GM23248 (cell line): ENCODE measurements around the gene PPL. TPM values are rescaled to one million over a fixed set of nuclear protein-coding genes. Genes with fewer than 3 reads are reported as not detected.

Experiments
- DNase-seq: peaks from one replicate; pipeline ENCODE4 v3.0.0-alpha.2; 2015
- H2AFZ ChIP-seq: fragments of 200-600 bp; sonication (generic); 2 replicates; pipeline ENCODE4 v1.6.1; 2016; ENCODE audit warnings: antibody characterized with exemption
- H3F3A ChIP-seq: fragments of 200-600 bp; sonication (generic); 2 replicates; pipeline ENCODE4 v1.6.1; 2016; ENCODE audit warnings: mild to moderate bottlenecking, antibody characterized with exemption, mixed run types; ENCODE audit not compliant: insufficient read depth
- H3K27ac ChIP-seq: fragments of 200-600 bp; sonication (generic); 2 replicates; pipeline ENCODE4 v1.5.1; 2016; ENCODE audit warnings: mild to moderate bottlenecking
- H3K27me3 ChIP-seq: fragments of 200-600 bp; sonication (generic); replicated peaks from 2 replicates; pipeline ENCODE4 v1.6.1; 2016; ENCODE audit warnings: mild to moderate bottlenecking; ENCODE audit not compliant: insufficient read depth
- H3K36me3 ChIP-seq: fragments of 200-600 bp; sonication (generic); 2 replicates; pipeline ENCODE4 v1.6.1; 2016; ENCODE audit warnings: low read depth, mild to moderate bottlenecking
- H3K4me1 ChIP-seq: fragments of 200-600 bp; sonication (generic); 2 replicates; pipeline ENCODE4 v1.6.1; 2016; ENCODE audit warnings: mild to moderate bottlenecking; ENCODE audit not compliant: insufficient read depth
- H3K4me2 ChIP-seq: fragments of 200-600 bp; sonication (generic); one replicate; pipeline ENCODE4 v1.6.1; 2016; ENCODE audit warnings: mild to moderate bottlenecking; ENCODE audit not compliant: unreplicated experiment
- H3K4me3 ChIP-seq: fragments of 200-600 bp; sonication (generic); 2 replicates; pipeline ENCODE4 v1.5.1; 2016; ENCODE audit warnings: mild to moderate bottlenecking
- H3K79me2 ChIP-seq: fragments of 200-600 bp; sonication (generic); 2 replicates; pipeline ENCODE4 v1.6.1; 2016; ENCODE audit warnings: mild to moderate bottlenecking; ENCODE audit not compliant: insufficient read depth
- H3K9ac ChIP-seq: fragments of 200-600 bp; sonication (generic); 2 replicates; pipeline ENCODE4 v1.6.1; 2016; ENCODE audit warnings: mild to moderate bottlenecking
- H3K9me2 ChIP-seq: fragments of 200-600 bp; sonication (generic); 2 replicates; pipeline ENCODE4 v1.6.1; 2016; ENCODE audit warnings: mixed run types, mild to moderate bottlenecking, moderate library complexity; ENCODE audit not compliant: insufficient read depth
- H3K9me3 ChIP-seq: fragments of 200-600 bp; sonication (generic); one replicate; pipeline ENCODE4 v1.6.1; 2017; ENCODE audit warnings: low read depth
- H4K20me1 ChIP-seq: fragments of 200-600 bp; sonication (generic); 2 replicates; pipeline ENCODE4 v1.6.0; 2016; ENCODE audit not compliant: insufficient read depth
- EZH2 ChIP-seq: fragments of 200-600 bp; sonication (generic); IDR thresholded peaks from 2 replicates; pipeline ENCODE4 v1.6.1; 2018; ENCODE audit warnings: antibody characterized with exemption, mild to moderate bottlenecking; ENCODE audit not compliant: insufficient read depth, poor library complexity, severe bottlenecking
- EZH2phosphoT487 ChIP-seq: fragments of 200-600 bp; sonication (generic); IDR thresholded peaks from 2 replicates; pipeline ENCODE4 v1.6.1; 2018; ENCODE audit warnings: antibody characterized with exemption, moderate library complexity, mild to moderate bottlenecking, low read depth; ENCODE audit not compliant: insufficient read depth
- WGBS, 2 experiments: methylation state at CpG; one replicate each; pipeline ENCODE4 v1.1.6; 2015 to 2017; ENCODE audit warnings: low lambda C conversion rate in 2 of 2, low coverage in 1 of 2; ENCODE audit errors: missing lambda C conversion rate in 2 of 2; 5-methylcytosine and 5-hydroxymethylcytosine counted together
- in situ Hi-C: fragments of 300-500 bp; cut with MboI; formaldehyde crosslinking; loops from 2 replicates; pipeline ENCODE4 v1.15.0; 2020
- polyA plus RNA-seq: library from polyadenylated mRNA; unstranded; fragments of >200 nt; fragmentation: Nextera tagmentation; extraction: Ambion mirVana; gene quantifications from 2 replicates; pipeline ENCODE4 v1.2.1, GENCODE V29; 2016
- total RNA-seq: library from RNA; depleted of rRNA; stranded (reverse); fragments of >200 nt; shearing (Covaris generic); gene quantifications from 2 replicates; pipeline ENCODE4 v1.2.3, GENCODE V29; 2014

Gene PPL
- total and polyA plus RNA-seq, 2 experiments from 2014 or later: 1.2 to 1.7 TPM

DNA sequence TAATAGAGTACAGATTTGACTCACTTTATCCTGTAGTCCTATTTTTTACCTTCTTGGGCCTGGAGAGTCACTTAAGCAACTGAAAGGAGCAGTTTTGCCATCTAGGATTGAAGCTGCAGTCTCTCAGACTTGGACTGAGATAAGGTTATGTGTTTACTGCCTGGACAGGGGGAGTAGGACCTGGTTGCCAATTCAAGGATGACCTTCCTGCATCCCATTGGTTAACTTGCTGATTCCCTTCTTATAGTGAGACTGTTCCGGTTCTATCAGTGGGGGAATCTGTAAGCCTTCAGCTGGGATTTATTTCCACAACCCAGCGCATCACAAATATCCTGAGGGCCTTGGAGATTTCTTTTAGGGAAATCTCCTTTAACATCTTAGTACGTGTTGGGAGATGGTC, 86.7 kb downstream of the PPL start:
- WGBS, 2 experiments: 49 to 62% methylated on average over 3 of the region's 3 CpGs
- Histone ChIP-seq H3K79me2 (peaks cover 95% of the 10 kb centered on the region), H3K9ac (peak overlapping the region; percentile 94), H3K9me3 (no peaks in the 10 kb centered on the region), H3K4me1 (peaks cover 47% of the 10 kb centered on the region), H3F3A (peaks cover 45% of the 10 kb centered on the region), H3K9me2 (no peaks in the 10 kb centered on the region), H4K20me1 (peaks cover 9% of the 10 kb centered on the region; the same call in 1 of the 2 replicates), H3K4me3 (peak overlapping the region; percentile 82), H2AFZ (no peak overlapping the region), H3K27me3 (no peaks in the 10 kb centered on the region), H3K27ac (peak overlapping the region; percentile 9; the same call in 1 of the 2 replicates), H3K36me3 (no peaks in the 10 kb centered on the region; the same call in 1 of the 2 replicates), H3K4me2 (peak overlapping the region; percentile 92)
- in situ Hi-C loops: no loop called here
- TF ChIP-seq EZH2 (no peak), EZH2phosphoT487 (no peak)
- DNase-seq: peak; percentile 27

DNA sequence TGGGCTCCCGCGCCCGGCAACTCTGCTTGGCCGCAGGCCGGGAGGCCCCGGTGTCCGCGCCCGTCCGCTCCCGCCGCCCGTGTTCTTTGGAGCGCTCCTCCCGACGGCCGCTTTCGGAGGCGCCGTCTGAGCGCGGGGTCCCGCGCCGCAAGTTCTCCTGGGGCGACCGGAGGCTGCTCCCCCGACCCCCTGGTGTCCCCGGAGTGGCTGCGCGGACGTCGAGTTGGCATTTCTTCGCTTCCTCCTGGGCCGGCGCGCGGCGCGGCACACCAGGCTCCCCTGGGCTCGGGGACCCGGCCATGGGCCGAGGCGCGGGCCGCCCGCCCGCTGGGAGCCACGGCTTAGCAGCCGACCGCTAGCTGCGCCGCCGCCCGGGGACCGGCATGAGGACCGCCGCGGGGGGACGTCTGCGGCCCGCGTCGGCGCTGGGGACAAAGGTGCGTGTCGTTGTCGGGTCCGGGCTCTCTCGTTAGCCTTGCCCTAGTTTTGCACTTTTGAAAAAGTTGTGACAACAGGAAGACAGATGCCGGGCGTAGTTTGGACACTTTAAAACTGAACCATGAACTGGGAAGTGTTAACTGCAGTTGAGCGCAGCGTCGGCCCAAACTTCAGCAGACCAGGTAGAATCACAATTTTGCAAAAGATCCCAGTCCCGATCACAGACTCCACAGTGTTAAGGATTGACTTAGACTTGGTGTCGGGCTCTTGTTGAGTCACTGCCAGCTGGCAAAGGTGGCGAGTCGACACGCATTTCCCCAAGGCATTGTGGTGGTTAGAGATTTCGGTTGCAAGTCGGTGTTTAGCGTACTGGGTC, 89.0 kb downstream of the PPL start:
- no peaks in the 10 kb centered on the region for H3K9me3 ChIP-seq
- in situ Hi-C loops: no loop called here
- H2AFZ ChIP-seq: peak overlapping the region; percentile 67
- peaks cover 41% of the 10 kb centered on the region for H3F3A ChIP-seq
- peak overlapping the region; percentile 92 for H3K4me2 ChIP-seq
- peaks cover 18% of the 10 kb centered on the region for H3K36me3 ChIP-seq
- no peaks in the 10 kb centered on the region for H3K9me2 ChIP-seq
- peak overlapping the region; percentile 82 for H3K4me3 ChIP-seq
- H3K9ac ChIP-seq: peak overlapping the region; percentile 94
- H3K79me2 ChIP-seq: peaks cover 95% of the 10 kb centered on the region
- H4K20me1 ChIP-seq: peaks cover 9% of the 10 kb centered on the region; the same call in 1 of the 2 replicates
- H3K27me3 ChIP-seq: no peaks in the 10 kb centered on the region
- H3K4me1 ChIP-seq: peaks cover 50% of the 10 kb centered on the region
- WGBS, 2 experiments: 0 to 1% methylated on average over 45 to 65 of the region's 83 CpGs
- TF ChIP-seq EZH2: no peak
- TF ChIP-seq EZH2phosphoT487: no peak
- peak; percentile 80 for DNase-seq
- H3K27ac ChIP-seq: peak overlapping the region; percentile 91

- H2AFZ ChIP-seq: peak within 1 kb of the TSS; percentile 70
- H3K9me3 ChIP-seq: no peaks in the 10 kb centered on the region
- TF ChIP-seq EZH2 (no peak), EZH2phosphoT487 (no peak)
- H3K79me2 ChIP-seq: peaks cover 95% of the 10 kb centered on the region
- peaks cover 41% of the 10 kb centered on the region for H3K4me1 ChIP-seq
- H4K20me1 ChIP-seq: peaks cover 6% of the 10 kb centered on the region; the same call in 1 of the 2 replicates
- H3K4me3 ChIP-seq: peak within 1 kb of the TSS; percentile 82
- H3F3A ChIP-seq: peaks cover 33% of the 10 kb centered on the region
- H3K9ac ChIP-seq: peak within 1 kb of the TSS; percentile 94
- 1% methylated on average over 95 to 101 of the region's 126 CpGs for WGBS, 2 experiments
- peaks cover 26% of the 10 kb centered on the region for H3K36me3 ChIP-seq
- H3K4me2 ChIP-seq: peak within 1 kb of the TSS; percentile 99
- peak; percentile 100 for DNase-seq
- no peaks in the 10 kb centered on the region for H3K9me2 ChIP-seq
- peak within 1 kb of the TSS; percentile 91 for H3K27ac ChIP-seq
- H3K27me3 ChIP-seq: no peaks in the 10 kb centered on the region
- in situ Hi-C loops: no loop called here
Observed at GRCh38 chr16:4846901-4847773, 89.8 kb downstream of the PPL start, which contains the start of the genes GLYR1 and UBN1. Gene GLYR1 (minus strand): TSS chr16:4847288. CDS start chr16:4847265, 23 bp downstream. Gene UBN1 (plus strand): TSS chr16:4847481. CDS start chr16:4852918, 5,437 bp downstream.

GRCh38 chr16:4846503-4846900, 90.4 kb downstream of the PPL start:
- peak overlapping the region; percentile 70 for H2AFZ ChIP-seq
- no peaks in the 10 kb centered on the region for H3K9me2 ChIP-seq
- H3K4me3 ChIP-seq: peak overlapping the region; percentile 82
- TF ChIP-seq EZH2 (no peak), EZH2phosphoT487 (no peak)
- H3K36me3 ChIP-seq: peaks cover 26% of the 10 kb centered on the region
- H3K9ac ChIP-seq: peak overlapping the region; percentile 94
- peaks cover 4% of the 10 kb centered on the region; the same call in 1 of the 2 replicates for H4K20me1 ChIP-seq
- H3K4me2 ChIP-seq: peak overlapping the region; percentile 99
- in situ Hi-C loops: no loop called here
- H3K9me3 ChIP-seq: no peaks in the 10 kb centered on the region
- H3K27ac ChIP-seq: peak overlapping the region; percentile 91
- H3K4me1 ChIP-seq: peaks cover 35% of the 10 kb centered on the region
- peaks cover 26% of the 10 kb centered on the region for H3F3A ChIP-seq
- DNase-seq: peak; percentile 87
- peaks cover 95% of the 10 kb centered on the region for H3K79me2 ChIP-seq
- no peaks in the 10 kb centered on the region for H3K27me3 ChIP-seq
- 1 to 2% methylated on average over 17 to 23 of the region's 27 CpGs for WGBS, 2 experiments
